Suppressor macrophage treated with lipopolysaccharide for 1 hour (primary cell): ENCODE measurements around the gene RALGAPB.
A peak's percentile ranks its signal among the peaks of the same experiment; 100 is the strongest.
"Not testable (repeated sequence)": the region's sequence is repeated elsewhere in the genome, so short reads cannot be mapped to it uniquely, and the experiment has no call there.

ENCODE experiments used
- DNase-seq, 3 donors: peaks; one replicate each; pipeline ENCODE4 v3.0.0-alpha.2; 2020 to 2022

Gene RALGAPB

DNA sequence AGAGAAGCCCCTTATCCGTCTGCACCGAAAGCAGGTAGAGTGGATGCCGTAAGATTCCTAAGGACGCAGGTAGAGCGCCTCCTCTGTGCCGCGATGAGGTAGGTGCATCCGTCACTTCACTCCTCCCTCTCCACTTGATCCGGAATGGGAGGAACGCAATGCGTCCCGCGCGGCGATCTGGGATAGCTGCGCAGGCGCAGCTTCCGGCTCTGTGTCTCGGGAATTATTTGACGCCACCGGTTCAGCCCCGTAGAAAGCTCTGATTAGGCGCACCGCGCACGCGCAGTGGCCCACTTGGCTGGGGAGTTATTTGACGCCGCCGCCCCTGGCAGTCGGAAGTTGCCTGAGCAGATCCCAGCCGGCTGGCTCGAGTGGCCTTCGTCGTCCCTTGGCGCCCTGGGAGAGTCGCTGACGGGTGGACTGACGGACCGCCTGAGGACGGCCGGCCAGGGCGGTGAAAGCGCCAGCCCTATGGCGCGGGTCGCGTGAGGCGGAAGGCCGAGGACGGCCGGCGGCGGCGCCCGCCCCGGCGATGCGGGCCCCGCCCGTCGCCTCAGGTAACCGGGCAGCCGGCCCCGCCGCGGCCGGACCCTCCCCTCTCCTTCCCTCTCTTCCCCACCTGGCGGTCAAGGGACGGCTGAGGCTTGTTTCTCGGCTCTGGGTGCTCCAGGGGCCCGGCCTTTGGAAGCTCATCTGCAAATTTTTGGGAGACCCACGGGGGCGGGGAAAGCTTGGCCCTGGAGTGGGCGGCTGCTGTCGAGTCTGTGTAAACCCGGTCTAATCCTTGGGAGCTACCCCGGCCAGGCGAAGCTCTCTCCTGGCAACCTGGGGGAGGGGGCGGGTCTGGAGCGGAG lies at the start of gene RALGAPB:
TSS of gene RALGAPB (plus strand) at position 331 of the 854 bp plus-strand sequence. CDS start 15,590 bp downstream, outside the sequence.
- peak; percentile 100 for DNase-seq

DNA sequence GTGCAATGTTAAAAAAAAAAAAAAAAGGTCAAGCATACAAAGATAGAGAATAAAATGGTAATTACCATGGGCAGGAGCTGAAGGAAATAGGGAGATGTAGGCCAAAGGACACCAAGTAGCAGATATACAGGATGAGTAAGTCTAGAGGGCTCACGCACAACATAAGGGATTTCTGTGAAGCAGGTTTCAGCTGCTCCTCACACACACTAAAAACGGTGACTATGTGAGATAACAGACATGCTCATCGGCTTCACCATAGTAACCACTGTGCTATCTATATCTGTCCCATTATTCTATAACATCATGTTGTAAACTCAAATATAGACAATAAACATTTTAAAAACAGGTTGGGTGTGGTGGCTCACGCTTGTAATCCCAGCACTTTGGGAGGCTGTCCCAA lies 49.1 kb upstream of the RALGAPB start:
- no peak for DNase-seq

DNA sequence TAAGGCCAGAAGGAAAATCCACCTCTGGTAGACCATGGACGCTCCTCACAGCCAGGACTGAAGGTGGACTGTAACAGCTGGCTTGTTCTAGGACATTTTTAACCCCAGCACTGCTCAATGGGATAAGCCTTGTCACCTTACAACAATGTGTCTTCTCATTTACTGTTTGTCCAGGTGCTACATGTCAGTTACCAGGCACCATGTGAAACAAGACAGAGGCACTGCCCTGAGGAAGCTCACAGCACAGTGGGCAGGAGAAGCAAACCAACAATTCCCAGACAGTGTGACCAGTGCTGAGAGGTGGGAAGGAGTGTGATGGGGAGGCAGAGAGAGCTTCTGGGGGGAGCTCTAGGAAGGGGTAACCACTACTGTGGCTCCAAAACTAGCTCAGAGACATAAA lies 48.2 kb upstream of the RALGAPB start:
- no peak for DNase-seq

DNA sequence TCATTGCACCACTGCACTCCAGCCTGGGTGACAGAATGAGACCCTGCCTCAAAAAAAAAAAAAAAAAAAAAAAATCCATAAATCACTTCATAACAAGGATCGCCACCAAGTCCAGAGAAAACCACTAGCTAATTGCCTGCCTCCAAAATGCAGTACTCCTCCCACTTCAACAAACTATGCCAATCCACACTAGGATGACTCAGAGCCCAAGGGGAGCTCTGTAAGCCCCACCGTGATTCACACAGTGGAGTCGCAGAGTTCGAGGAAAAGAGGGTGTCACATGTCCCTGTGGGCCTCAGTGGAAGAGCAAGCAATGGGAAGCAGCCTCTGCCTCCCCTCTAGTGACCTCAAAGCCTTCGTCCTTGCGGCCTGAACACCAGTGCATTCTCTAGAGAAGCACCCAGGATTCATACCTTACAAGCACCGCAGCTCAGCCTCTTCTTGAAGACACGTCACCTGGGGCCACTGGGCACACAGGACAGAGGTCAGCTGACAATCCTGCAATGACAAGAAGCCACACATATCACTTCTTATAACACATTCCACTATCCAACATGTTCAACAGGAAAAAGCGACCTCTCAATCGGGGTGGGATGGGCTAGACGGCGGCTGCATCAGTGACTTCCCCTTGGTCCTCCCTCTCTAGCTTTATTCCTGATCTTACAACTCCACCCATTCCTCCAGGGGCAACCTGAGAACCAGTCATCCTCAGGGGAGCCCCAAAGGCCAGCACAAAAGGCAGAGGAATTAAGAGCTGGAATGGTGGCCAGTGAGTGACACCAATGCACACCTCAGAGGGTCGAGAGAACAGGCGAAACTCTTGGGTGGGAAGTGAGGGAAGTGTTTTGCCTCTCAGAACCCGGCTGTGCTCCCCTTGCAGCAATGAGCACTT lies 46.4 kb upstream of the RALGAPB start:
- peak; percentile 82 to 89 (median 83) for DNase-seq

DNA sequence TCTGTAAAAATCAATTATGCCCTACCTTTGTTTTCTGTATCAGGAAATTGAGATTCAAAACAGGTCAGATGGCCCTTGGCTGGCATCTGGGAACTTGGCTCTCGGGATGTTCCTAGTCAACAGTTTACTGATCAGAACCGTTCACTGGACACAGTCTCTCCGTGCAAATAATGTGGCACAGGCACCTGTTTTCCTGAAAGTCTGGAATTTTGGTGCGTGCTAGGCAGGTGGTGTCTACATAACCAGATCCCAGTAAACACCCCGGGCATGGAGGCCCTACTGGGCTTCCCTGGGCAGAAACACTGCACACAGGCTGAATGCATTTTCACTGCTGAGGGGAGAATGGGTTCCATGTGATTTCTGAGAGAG lies 45.0 kb upstream of the RALGAPB start:
- DNase-seq, result no peak

DNA sequence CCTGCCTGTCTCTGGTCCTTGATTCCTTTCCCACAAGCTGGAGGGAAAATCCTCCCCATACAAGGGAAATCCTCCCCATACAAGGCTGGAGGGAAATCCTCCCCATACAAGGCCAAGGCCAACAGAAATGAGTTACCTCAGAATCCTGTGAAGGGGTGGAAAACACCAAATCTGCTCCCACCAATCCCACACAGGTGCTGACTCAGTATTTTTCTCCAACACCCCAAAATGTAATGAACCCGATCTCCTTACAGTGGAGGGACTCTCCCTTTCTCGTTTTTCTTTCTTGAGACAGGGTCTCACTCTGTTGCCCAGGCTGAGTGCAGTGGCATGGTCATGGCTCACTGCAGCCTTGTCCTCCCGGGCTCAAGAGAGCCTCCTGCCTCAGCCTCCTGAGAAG lies 43.8 kb upstream of the RALGAPB start:
- DNase-seq, result no peak

DNA sequence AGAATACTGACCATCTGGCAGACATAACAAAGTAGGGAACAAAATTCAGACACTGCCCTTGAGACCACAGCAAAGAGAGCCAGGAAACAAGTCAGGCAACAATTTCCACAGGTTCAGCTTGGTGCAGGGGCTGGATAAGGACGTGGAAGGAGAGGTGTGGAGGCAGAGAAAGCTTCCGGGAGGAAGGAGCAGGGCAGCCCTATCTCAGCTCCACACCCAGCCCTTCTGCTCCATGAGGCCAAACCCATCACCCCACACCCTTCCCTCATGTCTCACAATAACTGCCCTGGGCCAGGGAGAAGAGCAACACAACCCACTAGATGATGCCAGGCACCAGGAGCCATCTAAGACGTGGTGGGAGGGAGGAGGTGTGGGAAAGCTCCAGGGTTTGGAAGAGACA lies 43.3 kb upstream of the RALGAPB start:
- no peak for DNase-seq

DNA sequence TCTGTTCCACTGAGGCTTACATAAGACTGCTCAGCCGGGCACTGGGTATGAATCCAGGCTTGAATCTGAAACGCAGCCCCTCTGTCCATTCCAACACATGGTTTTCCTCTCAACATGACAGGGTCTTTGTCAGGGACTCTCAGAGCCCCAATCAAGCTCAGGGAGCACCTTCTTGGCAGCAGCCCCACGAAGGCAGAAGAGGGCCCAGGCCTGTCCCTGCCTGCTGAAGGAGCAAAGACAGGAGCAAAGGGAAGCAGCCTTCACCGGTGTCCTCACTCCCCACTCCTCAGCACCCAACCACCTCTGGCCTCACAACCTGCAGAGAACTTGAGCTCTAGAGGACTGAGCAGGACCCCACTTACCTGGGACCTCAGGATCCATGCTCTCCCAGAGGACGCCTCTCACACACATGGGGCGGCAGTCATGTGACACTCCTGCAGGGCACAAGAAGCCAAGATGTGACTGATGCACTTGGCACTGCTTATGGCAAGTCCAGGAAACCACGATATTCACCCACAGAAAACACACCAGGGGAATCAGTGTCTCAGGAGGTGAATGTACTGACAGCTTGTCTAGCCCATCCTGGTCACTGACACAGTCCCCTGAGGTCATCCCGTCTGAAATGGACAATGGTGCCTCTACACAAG lies 41.8 kb upstream of the RALGAPB start:
- no peak for DNase-seq

DNA sequence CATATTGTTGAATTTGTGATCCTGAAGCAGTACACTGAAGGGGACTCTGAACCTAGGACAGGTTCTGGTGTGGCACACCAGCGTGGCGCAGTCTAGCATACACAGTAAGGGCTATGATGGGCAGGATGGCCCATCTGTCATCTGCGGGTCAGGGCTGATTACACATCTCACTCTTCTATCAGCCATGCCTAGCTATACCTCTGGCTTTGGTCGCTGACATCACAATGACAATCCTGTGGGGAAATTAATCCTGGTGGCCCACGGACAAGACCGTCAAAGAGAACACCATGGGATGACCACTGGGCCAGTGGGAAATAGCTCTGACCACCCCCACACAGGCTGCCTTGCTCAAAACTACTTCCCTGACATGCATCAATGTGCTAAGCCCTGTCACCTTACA lies 40.4 kb upstream of the RALGAPB start:
- DNase-seq, result no peak

DNA sequence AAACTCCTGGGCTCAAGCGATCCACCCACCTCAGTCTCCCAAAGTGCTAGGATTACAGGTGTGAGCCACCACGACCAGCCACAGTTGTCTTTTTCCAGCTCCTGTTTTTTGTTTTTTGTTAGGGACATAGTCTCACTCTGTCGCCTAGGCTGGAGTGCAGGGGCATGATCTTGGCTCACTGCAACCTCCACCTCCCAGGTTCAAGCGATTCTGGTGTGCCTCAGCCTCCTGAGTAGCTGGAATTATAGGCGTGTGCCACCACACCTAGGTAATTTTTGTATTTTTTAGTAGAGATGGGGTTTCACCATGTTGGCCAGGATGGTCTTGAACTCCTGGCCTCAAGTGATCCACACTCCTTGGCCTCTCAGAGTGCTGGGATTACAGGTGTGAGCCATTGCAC lies 39.8 kb upstream of the RALGAPB start:
- DNase-seq, result not testable (repeated sequence)

DNA sequence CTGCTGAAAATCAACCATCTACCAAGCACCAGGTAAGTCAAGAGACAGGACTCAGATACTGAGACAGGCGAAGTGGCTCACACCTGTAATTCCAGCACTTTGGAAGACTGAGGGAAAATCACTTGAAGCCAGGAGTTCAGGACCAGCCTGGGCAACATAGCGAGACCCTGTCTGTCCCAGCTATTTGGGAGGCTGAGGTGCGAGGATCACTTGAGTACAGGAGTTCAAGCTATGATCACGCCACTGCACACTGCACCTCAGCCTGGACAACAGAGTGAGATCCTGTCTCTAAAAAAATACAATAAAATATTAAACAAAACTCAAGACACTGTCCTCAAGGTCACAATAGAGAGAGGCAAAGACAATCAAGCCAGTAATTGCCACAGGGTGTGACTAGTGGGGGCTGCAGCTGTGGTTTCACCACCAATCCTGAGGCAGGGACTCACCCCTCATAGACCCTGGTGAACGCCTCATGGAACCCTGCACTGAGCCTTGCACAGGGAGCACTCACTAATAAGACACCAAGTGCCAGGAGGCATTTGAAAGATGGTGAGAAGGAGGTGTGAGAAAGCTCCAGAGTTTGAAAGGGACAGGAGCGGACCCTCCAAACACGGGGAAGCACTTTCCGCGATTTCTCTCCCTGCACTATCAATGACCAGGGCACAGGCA lies 39.2 kb upstream of the RALGAPB start:
- DNase-seq, result no peak

DNA sequence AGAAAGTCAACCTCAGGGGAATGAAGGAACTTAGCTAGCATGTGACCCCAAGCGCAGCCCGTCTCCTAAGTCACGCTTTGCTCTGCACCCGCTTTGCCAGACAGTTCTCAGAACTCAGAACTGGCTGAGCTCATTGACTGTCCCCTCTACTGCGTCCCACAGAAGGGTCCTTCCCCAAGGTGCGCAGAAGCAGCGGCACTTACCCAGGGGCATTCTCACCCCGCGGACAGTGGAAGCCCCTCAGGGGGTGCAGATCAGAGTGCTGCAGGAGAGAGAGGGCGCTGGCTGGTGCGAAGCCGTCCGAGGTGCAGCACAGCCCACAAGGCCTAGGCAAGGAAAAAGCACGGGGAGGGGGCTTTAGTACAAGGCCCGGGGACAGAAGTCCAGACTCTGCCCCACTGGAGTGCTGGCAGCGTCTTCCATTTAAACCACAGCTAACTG lies 38.3 kb upstream of the RALGAPB start:
- peak; percentile 63 to 72 (median 66) for DNase-seq

DNA sequence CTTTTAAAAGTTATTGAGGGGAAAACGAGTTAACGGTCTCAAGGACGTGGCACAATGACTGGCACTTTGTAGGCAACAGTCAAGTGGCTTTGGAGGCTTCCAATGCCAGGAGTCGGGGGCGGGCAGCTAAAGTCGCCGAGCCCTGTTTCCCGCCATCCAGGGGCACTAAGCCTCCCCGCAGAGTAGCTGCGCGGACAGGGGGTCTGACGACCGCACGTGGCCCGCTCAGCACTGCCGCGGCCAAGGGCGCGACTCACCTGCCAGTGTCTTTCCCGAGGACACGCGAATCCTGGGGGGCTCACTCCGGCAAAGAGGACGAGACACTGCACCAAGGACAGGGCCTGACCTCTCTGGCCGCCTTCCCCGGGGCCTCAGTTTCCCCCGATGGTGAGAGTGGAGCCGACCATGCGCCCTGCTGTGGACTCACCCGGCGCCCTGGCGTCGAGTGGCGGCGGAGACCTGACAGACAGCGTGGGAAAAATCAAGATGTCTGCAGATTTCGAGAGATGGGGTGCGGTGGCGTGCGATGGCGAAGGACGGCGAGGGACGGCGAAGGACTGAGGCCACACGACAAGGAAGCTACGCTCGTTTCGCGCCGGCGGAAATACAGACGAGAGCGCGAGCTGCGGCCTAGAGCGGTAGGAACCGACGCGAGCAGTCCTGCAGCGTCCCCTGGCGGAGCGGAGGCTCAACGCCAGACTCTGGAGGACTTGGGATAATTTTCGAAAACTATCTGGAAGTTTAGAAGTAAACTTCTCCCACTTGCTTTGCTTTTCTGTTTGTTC lies 37.7 kb upstream of the RALGAPB start, which contains the start of gene SNHG17:
TSS of gene SNHG17 (minus strand) at position 559 of the 785 bp plus-strand sequence.
- DNase-seq, result peak; percentile 96 to 97 (median 97)

DNA sequence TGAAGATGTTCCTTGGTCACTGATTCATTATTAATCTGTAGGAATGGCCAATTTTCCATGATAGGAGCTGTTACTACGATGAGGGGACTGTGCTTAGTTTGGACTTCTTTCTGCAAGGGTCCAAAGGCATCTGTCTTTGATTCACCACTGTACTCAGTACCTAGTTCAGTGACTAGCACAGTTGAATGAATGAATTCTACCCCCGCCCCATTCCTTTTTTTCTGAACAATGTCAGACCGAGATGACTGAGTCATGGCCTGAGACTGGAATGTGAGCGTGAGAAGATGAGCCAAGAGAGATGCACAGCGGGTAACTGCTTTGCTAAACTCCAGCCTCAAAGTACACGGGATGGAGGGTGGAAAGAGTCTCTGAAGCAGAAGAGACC lies 37.1 kb upstream of the RALGAPB start:
- DNase-seq, result no peak

DNA sequence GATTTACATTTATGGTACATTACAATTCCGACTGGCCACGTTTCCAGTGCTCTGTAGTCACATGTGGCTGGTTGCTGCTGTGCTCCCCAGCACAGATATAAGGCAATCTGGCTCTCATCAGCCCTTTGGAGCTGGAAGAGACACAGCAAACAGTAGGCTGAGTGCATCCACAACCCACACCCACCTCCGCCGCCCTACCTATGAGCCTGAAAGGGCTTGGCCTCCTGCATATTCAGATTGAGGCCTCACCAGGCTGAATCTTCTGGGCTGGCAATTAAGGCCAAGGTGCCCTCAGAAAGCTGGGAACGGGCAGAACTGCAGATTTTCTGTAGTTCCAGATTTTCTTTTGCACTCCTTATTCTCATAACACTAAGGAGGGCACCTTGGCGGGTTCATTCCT lies 34.8 kb upstream of the RALGAPB start:
- no peak for DNase-seq

DNA sequence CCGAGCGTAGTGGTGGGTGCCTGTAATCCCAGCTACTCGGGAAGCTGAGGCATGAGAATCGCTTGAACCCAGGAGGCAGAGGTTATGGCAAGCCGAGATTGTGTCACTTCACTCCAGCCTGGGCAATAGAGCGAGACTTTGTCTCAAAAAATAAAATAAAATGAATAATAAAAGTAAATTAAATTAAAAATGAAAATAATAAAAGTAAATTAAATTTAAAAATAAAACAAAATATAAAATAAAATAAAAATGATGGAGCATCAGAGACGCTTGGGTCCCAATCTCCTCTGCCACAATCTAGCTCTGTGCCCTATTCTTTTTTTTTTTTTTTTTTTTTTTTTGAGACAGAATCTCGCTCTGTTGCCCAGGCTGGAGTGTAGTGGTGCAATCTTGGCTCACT lies 31.5 kb upstream of the RALGAPB start:
- DNase-seq, result not testable (repeated sequence)

DNA sequence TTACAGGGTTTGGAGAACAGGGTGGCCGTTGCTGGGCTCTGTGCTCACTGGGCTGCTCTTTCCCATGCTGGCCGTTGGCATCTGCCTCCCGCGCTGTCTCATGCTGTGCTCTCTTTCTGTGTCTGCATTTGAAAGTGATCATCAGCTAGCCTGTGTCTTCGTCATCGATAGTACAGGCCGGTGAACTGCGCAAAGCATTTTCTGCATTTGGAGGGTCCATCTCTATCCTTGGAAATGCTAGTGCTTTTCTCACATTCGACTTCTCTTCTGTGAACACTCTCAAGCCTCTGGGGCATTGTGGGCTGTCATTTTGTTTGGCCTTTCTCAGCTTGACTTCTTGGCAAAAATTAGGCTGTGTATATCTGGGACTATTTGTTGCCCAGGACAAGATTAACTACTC lies 30.7 kb upstream of the RALGAPB start:
- DNase-seq, result no peak

DNA sequence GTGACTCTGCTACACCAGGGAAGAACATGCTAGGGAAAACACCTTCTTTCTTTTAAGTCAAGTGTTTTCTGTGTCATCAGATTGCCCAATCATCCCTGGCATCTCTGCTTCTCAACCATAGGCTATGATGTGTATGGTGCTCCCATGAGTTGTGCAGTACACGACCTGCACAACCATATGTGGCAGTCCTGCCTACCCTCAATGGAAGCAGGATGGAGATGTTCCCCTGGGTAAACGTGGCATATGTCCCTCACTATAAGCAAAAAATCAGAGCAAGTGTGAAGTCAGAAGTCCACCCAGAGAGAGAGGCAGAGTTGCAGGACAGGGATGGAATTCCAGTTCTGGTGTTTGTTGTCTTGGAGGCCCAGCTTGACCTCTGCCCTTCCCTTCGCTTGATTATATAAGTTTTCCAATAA lies 27.3 kb upstream of the RALGAPB start:
- peak; percentile 43 to 57 (median 50) for DNase-seq

DNA sequence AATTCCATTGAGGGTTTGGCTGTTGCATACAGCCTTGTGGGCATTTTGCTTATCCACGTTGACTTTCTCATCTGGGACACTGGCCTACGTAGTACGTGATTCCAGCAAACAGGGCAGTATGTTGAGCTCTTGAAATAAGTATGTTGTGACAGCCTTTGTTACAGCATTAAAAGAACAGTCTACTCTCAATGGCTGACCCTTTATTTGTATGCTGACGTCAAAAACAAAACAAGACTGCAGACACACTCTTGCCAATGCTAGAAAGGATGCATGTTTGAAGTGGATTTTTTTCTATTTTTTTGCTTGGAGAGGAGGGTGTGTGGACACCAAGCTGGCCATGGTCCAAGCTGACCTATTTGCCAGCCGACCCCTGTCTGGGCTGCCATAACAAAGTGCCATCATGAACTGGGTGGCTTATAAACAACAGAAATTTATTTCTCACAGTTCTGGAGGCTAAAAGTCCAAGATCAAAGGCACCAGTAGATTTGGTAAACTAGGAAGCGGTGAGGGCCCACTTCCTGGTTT lies 26.7 kb upstream of the RALGAPB start:
- DNase-seq, result no peak

DNA sequence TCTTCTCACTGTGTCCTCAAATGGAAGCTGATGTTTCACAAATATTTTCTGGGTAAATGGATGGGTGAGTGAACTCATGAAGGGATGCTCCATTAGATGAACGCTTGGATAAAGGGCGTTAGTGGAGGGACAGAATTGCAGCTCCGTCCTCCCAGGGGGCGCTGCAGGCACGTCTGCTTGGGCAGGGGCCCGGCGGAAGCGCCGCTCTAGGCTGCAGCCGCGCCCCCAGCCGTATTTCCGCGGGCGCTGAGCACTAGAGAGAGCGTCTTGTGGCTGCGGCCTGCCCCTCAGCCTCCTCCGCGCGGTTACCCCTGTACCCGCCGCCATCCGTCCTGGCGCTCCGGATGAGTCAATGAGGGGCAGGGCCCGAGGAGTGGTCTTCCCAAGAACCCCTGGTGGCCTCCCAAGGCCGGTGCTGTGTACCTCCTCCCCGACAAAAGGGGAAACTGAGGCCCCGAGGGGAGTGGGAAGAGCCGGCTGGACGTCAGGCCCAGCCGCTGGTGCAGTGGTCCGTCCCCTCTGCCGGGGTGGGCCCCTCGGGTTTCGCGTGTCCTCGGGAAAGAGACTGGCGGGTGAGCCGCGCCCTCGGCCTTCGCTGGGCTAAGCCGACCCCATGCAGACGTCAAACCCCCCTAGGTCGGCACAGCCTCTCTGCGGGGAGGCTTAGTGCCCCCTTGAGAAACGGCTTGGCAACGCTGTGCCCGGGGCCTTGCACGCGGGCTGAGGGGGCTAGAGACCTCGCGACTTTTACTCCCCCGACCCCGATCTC lies 26.0 kb upstream of the RALGAPB start:
- DNase-seq, result peak; percentile 95 to 99 (median 97)

DNA sequence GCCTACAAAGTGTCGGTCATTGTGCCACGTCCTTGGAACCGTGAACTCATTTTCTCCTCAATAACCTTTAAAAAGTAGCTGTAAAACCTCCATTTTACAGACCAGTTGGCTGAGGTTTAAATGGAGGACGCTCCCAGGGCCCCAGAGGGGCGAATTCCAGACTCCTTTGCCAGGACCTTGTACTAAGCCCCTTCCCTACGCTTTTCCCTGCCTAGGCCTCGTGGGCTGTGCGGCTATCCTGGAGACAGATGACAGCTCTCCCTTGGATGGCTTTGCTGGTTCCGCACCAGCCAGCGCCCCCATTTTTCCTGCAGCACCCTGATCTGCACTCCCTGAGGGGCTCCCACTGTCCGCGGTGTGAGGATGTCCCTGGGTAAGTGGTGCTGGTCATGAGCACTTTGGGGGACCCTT lies 25.4 kb upstream of the RALGAPB start:
- DNase-seq, result no peak
